H9 (cell line): ENCODE results near the gene CKMT2. TPM values are rescaled to one million over a fixed set of nuclear protein-coding genes. Genes with fewer than 3 reads are reported as not detected.

Experiments used
- DNase-seq: peaks from one replicate; pipeline ENCODE4 v3.0.0-alpha.2; 2017
- H2AFZ ChIP-seq: one replicate; pipeline ENCODE4 v1.6.1; 2013; ENCODE audit warnings: mild to moderate bottlenecking, low read length, control low read depth, moderate library complexity
- H2AK5ac ChIP-seq: 2 replicates; pipeline ENCODE4 v1.6.1; 2013; ENCODE audit warnings: low read length, control low read depth, mixed read lengths; ENCODE audit not compliant: insufficient read length
- H2BK120ac ChIP-seq: one replicate; pipeline ENCODE4 v1.6.1; 2013; ENCODE audit warnings: low read depth, mild to moderate bottlenecking, low read length, control low read depth, inconsistent platforms; ENCODE audit not compliant: poor library complexity, severe bottlenecking
- H2BK12ac ChIP-seq: 2 replicates; pipeline ENCODE4 v1.6.1; 2013; ENCODE audit warnings: low read length, control low read depth, mixed read lengths, low read depth; ENCODE audit not compliant: insufficient read length
- H2BK15ac ChIP-seq: 2 replicates; pipeline ENCODE4 v1.6.1; 2013; ENCODE audit warnings: low read depth, low read length, control low read depth
- H2BK20ac ChIP-seq: one replicate; pipeline ENCODE4 v1.6.1; 2013; ENCODE audit warnings: low read depth, mild to moderate bottlenecking, low read length, control low read depth, inconsistent platforms; ENCODE audit not compliant: poor library complexity, severe bottlenecking
- H2BK5ac ChIP-seq: 2 replicates; pipeline ENCODE4 v1.6.1; 2013; ENCODE audit warnings: low read length, control low read depth, mixed read lengths; ENCODE audit not compliant: insufficient read length
- H3K14ac ChIP-seq: 2 replicates; pipeline ENCODE4 v1.6.1; 2013; ENCODE audit warnings: low read length, control low read depth; ENCODE audit not compliant: insufficient read depth
- H3K18ac ChIP-seq: 2 replicates; pipeline ENCODE4 v1.6.1; 2013; ENCODE audit warnings: low read depth, mild to moderate bottlenecking, mixed read lengths, low read length, control low read depth; ENCODE audit not compliant: insufficient read length
- H3K23ac ChIP-seq: 2 replicates; pipeline ENCODE4 v1.6.1; 2013; ENCODE audit warnings: low read length, control low read depth, mixed read lengths, low read depth; ENCODE audit not compliant: insufficient read length
- H3K23me2 ChIP-seq: 2 replicates; pipeline ENCODE4 v1.6.1; 2013; ENCODE audit warnings: low read depth, mild to moderate bottlenecking, mixed read lengths, low read length, control low read depth; ENCODE audit not compliant: insufficient read length, poor library complexity, severe bottlenecking
- H3K27ac ChIP-seq: 2 replicates; pipeline ENCODE4 v1.5.1; 2013; ENCODE audit warnings: low read length, control low read depth, mixed read lengths, low read depth; ENCODE audit not compliant: insufficient read length
- H3K27me3 ChIP-seq: 2 replicates; pipeline ENCODE4 v1.6.1; 2013; ENCODE audit warnings: low read length, control low read depth, inconsistent platforms; ENCODE audit not compliant: insufficient read depth
- H3K4ac ChIP-seq: 2 replicates; pipeline ENCODE4 v1.6.1; 2013; ENCODE audit warnings: low read depth, mild to moderate bottlenecking, control low read depth, inconsistent platforms, low read length, moderate library complexity
- H3K4me1 ChIP-seq: 2 replicates; pipeline ENCODE4 v1.6.1; 2013; ENCODE audit warnings: low read length, control low read depth, inconsistent platforms; ENCODE audit not compliant: insufficient read depth
- H3K4me2 ChIP-seq: 2 replicates; pipeline ENCODE4 v1.6.1; 2013; ENCODE audit warnings: low read length, control low read depth, mixed read lengths; ENCODE audit not compliant: insufficient read length, insufficient read depth
- H3K56ac ChIP-seq: 2 replicates; pipeline ENCODE4 v1.6.1; 2013; ENCODE audit warnings: low read depth, mild to moderate bottlenecking, mixed read lengths, low read length, control low read depth; ENCODE audit not compliant: insufficient read length
- H3K79me1 ChIP-seq: 2 replicates; pipeline ENCODE4 v1.6.1; 2013; ENCODE audit warnings: low read depth, mild to moderate bottlenecking, moderate library complexity, low read length, control low read depth, inconsistent platforms; ENCODE audit not compliant: insufficient read depth, poor library complexity, severe bottlenecking
- H3K79me2 ChIP-seq: 2 replicates; pipeline ENCODE4 v1.6.1; 2013; ENCODE audit warnings: low read length, control low read depth, inconsistent platforms; ENCODE audit not compliant: insufficient read depth
- H3K9ac ChIP-seq: 2 replicates; pipeline ENCODE4 v1.6.1; 2013; ENCODE audit warnings: low read length, control low read depth, mixed read lengths; ENCODE audit not compliant: insufficient read length; ENCODE audit errors: extremely low read depth
- H3K9me3 ChIP-seq: one replicate; pipeline ENCODE4 v1.6.1; 2013; ENCODE audit warnings: low read depth, low read length, inconsistent platforms; ENCODE audit not compliant: control insufficient read depth
- H3T11ph ChIP-seq: one replicate; pipeline ENCODE4 v1.6.1; 2013; ENCODE audit warnings: mild to moderate bottlenecking, low read length, control low read depth, inconsistent platforms
- H4K20me1 ChIP-seq: one replicate; pipeline ENCODE4 v1.6.1; 2013; ENCODE audit not compliant: control insufficient read depth, insufficient read length, insufficient read depth
- H4K5ac ChIP-seq: 2 replicates; pipeline ENCODE4 v1.6.1; 2013; ENCODE audit warnings: low read depth, mild to moderate bottlenecking, mixed read lengths, low read length, control low read depth; ENCODE audit not compliant: insufficient read length
- H4K8ac ChIP-seq: replicated peaks from 2 replicates; pipeline ENCODE4 v1.6.1; 2013; ENCODE audit warnings: low read length, control low read depth, mixed read lengths, low read depth; ENCODE audit not compliant: insufficient read length
- H4K91ac ChIP-seq: 2 replicates; pipeline ENCODE4 v1.6.1; 2013; ENCODE audit warnings: low read depth, mild to moderate bottlenecking, moderate library complexity, mixed read lengths, low read length, control low read depth; ENCODE audit not compliant: insufficient read length
- H3K27ac Mint-ChIP-seq, 3 experiments: 2 replicates in 2 of 3; 3 replicates in 1 of 3; pipeline ENCODE4 v1.8.0; 2020 to 2021; ENCODE audit warnings: mixed read lengths in 3 of 3, mild to moderate bottlenecking in 1 of 3, moderate library complexity in 1 of 3
- H3K27me3 Mint-ChIP-seq: 2 replicates; pipeline ENCODE4 v1.8.0; 2021; ENCODE audit warnings: low read depth, mild to moderate bottlenecking, moderate library complexity, mixed read lengths
- H3K36me3 Mint-ChIP-seq, 3 experiments: 2 replicates in 2 of 3; 3 replicates in 1 of 3; pipeline ENCODE4 v1.8.0; 2020 to 2021; ENCODE audit warnings: low read depth in 3 of 3, mixed read lengths in 3 of 3; ENCODE audit not compliant: insufficient read depth in 1 of 3
- H3K4me1 Mint-ChIP-seq, 2 experiments: 2 replicates each; pipeline ENCODE4 v1.8.0; 2020; ENCODE audit warnings: mixed read lengths in 2 of 2
- H3K4me3 Mint-ChIP-seq, 2 experiments: 2 replicates in 1 of 2; 3 replicates in 1 of 2; pipeline ENCODE4 v1.8.0; 2020 to 2021; ENCODE audit warnings: mild to moderate bottlenecking in 2 of 2, mixed read lengths in 2 of 2, moderate library complexity in 1 of 2
- H3K9me3 Mint-ChIP-seq, 2 experiments: 2 replicates in 1 of 2; 3 replicates in 1 of 2; pipeline ENCODE4 v1.8.0; 2020; ENCODE audit warnings: mild to moderate bottlenecking in 2 of 2, mixed read lengths in 2 of 2, moderate library complexity in 1 of 2
- CTCF ChIP-seq: fragments of 200-600 bp; sonication (generic); conservative IDR thresholded peaks from 3 replicates; pipeline ENCODE4 v1.8.0; 2021; ENCODE audit warnings: antibody characterized with exemption, mild to moderate bottlenecking
- WGBS: extraction: QIAGEN DNeasy Blood & Tissue Kit; methylation state at CpG from one replicate; pipeline ENCODE4 v1.1.7; 2013; ENCODE audit warnings: missing lambda C conversion rate, low lambda C conversion rate, mixed read lengths; ENCODE audit not compliant: insufficient read length; ENCODE audit errors: extremely low coverage; 5-methylcytosine and 5-hydroxymethylcytosine counted together
- total RNA-seq: library from RNA; stranded (reverse); gene quantifications from 2 replicates; pipeline ENCODE4 v1.2.1, GENCODE V29; 2021

Gene CKMT2
- total RNA-seq, 1 experiment from 2014 or later, result 1.8 TPM

GRCh38 chr5:81216152-81216551 is 17.0 kb upstream of the CKMT2 start:
- Histone ChIP-seq H4K5ac (no peak overlapping the region), H3K27me3 (no peaks in the 10 kb centered on the region), H2BK5ac (no peak overlapping the region), H3K23ac (no peak overlapping the region), H4K91ac (no peak overlapping the region), H3K4me1 (no peaks in the 10 kb centered on the region), H2BK15ac (no peak overlapping the region), H3T11ph (no peak overlapping the region), H3K4ac (no peak overlapping the region), H2BK20ac (no peak overlapping the region), H2BK120ac (no peak overlapping the region), H3K79me2 (no peaks in the 10 kb centered on the region), H3K9me3 (no peaks in the 10 kb centered on the region), H3K56ac (no peak overlapping the region), H2BK12ac (no peak overlapping the region), H3K4me2 (no peak overlapping the region), H4K20me1 (no peaks in the 10 kb centered on the region), H3K14ac (no peak overlapping the region), H3K23me2 (no peaks in the 10 kb centered on the region), H2AK5ac (no peak overlapping the region), H3K9ac (no peak overlapping the region), H3K18ac (no peak overlapping the region), H4K8ac (no peak overlapping the region), H3K79me1 (no peaks in the 10 kb centered on the region), H3K27ac (no peak overlapping the region), H2AFZ (no peak overlapping the region)
- Mint-ChIP-seq H3K27ac (no peak overlapping the region), H3K27me3 (no peaks in the 10 kb centered on the region), H3K4me1 (peaks cover 4 to 7% of the 10 kb centered on the region in 2 experiments; a peak in 2 of 4 replicates), H3K9me3 (no peaks in the 10 kb centered on the region), H3K36me3 (peaks cover 0 to 2% (median 0%) of the 10 kb centered on the region in 3 experiments; a peak in 1 of 7 replicates), H3K4me3 (no peak overlapping the region)
- no peak for DNase-seq
- no peak for TF ChIP-seq CTCF
- no CpG with 5 or more reads among the region's 3 CpGs for WGBS
